GM23338 (cell line): Measurements from ENCODE around the gene ARHGEF9. TPM values are rescaled to one million over a fixed set of nuclear protein-coding genes. Genes with fewer than 3 reads are reported as not detected.

Source experiments
- ATAC-seq: fragments of 200-7000 bp; cut with Tn5 transposase; 3 replicates; pipeline ENCODE4 v1.9.1; 2020
- DNase-seq: peaks from one replicate; pipeline ENCODE4 v3.0.0-alpha.2; 2015; ENCODE audit warnings: low spot score
- H2AFZ ChIP-seq: fragments of 200-600 bp; sonication (generic); 2 replicates; pipeline ENCODE4 v1.8.0; 2016; ENCODE audit warnings: antibody characterized with exemption, mild to moderate bottlenecking, moderate library complexity
- H3F3A ChIP-seq: fragments of 200-600 bp; sonication (generic); replicated peaks from 2 replicates; pipeline ENCODE4 v1.8.0; 2017; ENCODE audit warnings: antibody characterized with exemption, mixed run types, low read depth
- H3K27ac ChIP-seq: fragments of 200-600 bp; sonication (generic); 2 replicates; pipeline ENCODE4 v1.6.1; 2016; ENCODE audit warnings: low read depth
- H3K27me3 ChIP-seq: fragments of 200-600 bp; sonication (generic); 2 replicates; pipeline ENCODE4 v1.8.0; 2016; ENCODE audit warnings: mild to moderate bottlenecking, mixed run types, moderate library complexity; ENCODE audit not compliant: insufficient read depth
- H3K36me3 ChIP-seq: fragments of 200-600 bp; sonication (generic); 2 replicates; pipeline ENCODE4 v1.8.0; 2016; ENCODE audit warnings: mild to moderate bottlenecking; ENCODE audit not compliant: insufficient read depth
- H3K4me1 ChIP-seq: fragments of 200-600 bp; sonication (generic); 2 replicates; pipeline ENCODE4 v1.8.0; 2016; ENCODE audit warnings: mild to moderate bottlenecking, moderate library complexity; ENCODE audit not compliant: insufficient read depth
- H3K4me2 ChIP-seq: fragments of 200-600 bp; sonication (generic); 2 replicates; pipeline ENCODE4 v1.7.1; 2017; ENCODE audit warnings: mixed run types
- H3K4me3 ChIP-seq: fragments of 200-600 bp; sonication (generic); 2 replicates; pipeline ENCODE4 v1.6.1; 2016; ENCODE audit warnings: mixed run types
- H3K79me2 ChIP-seq: fragments of 200-600 bp; sonication (generic); replicated peaks from 2 replicates; pipeline ENCODE4 v1.8.0; 2017; ENCODE audit warnings: mild to moderate bottlenecking; ENCODE audit not compliant: insufficient read depth
- H3K9me2 ChIP-seq: fragments of 200-600 bp; sonication (generic); 2 replicates; pipeline ENCODE4 v1.8.0; 2017; ENCODE audit not compliant: insufficient read depth
- H4K20me1 ChIP-seq: fragments of 200-600 bp; sonication (generic); replicated peaks from 2 replicates; pipeline ENCODE4 v1.8.0; 2017; ENCODE audit warnings: mild to moderate bottlenecking; ENCODE audit not compliant: insufficient read depth
- H3K27ac Mint-ChIP-seq: 2 replicates; pipeline ENCODE4 v1.8.0; 2020; ENCODE audit warnings: inconsistent platforms, mild to moderate bottlenecking, moderate library complexity, mixed read lengths
- H3K27me3 Mint-ChIP-seq: 3 replicates; pipeline ENCODE4 v1.8.0; 2022; ENCODE audit warnings: low read depth, mild to moderate bottlenecking, moderate library complexity, mixed read lengths, inconsistent platforms; ENCODE audit not compliant: insufficient read depth, poor library complexity
- H3K36me3 Mint-ChIP-seq: 3 replicates; pipeline ENCODE4 v1.8.0; 2021; ENCODE audit warnings: low read depth, mild to moderate bottlenecking, inconsistent platforms, moderate library complexity, mixed read lengths
- H3K4me1 Mint-ChIP-seq: 3 replicates; pipeline ENCODE4 v1.8.0; 2020; ENCODE audit warnings: mild to moderate bottlenecking, inconsistent platforms, mixed read lengths
- H3K4me3 Mint-ChIP-seq: 3 replicates; pipeline ENCODE4 v1.8.0; 2021; ENCODE audit warnings: moderate library complexity, mild to moderate bottlenecking, inconsistent platforms, mixed read lengths
- H3K9me3 Mint-ChIP-seq: 3 replicates; pipeline ENCODE4 v1.8.0; 2020; ENCODE audit warnings: moderate library complexity, mild to moderate bottlenecking, inconsistent platforms, mixed read lengths
- CREB1 ChIP-seq: fragments of 250-450 bp; sonication (Bioruptor Pico); IDR thresholded peaks from 2 replicates; pipeline ENCODE4 v1.5.0; 2020; ENCODE audit warnings: low read depth, mild to moderate bottlenecking, moderate library complexity
- JUNB ChIP-seq: IDR thresholded peaks from one replicate; pipeline ENCODE4 v1.6.1; 2016; ENCODE audit warnings: antibody characterized with exemption; ENCODE audit not compliant: unreplicated experiment
- POLR2AphosphoS5 ChIP-seq: IDR thresholded peaks from 2 replicates; pipeline ENCODE4 v1.6.1; 2016; ENCODE audit warnings: antibody characterized with exemption, low read depth
- STAT1 ChIP-seq: IDR thresholded peaks from one replicate; pipeline ENCODE4 v1.6.1; 2016; ENCODE audit warnings: antibody characterized with exemption; ENCODE audit not compliant: unreplicated experiment
- ZNF462 ChIP-seq: fragments of 250-450 bp; sonication (Bioruptor Pico); IDR thresholded peaks from 2 replicates; pipeline ENCODE4 v1.5.0; 2020; ENCODE audit warnings: mild to moderate bottlenecking, moderate library complexity
- polyA plus RNA-seq: library from polyadenylated mRNA; unstranded; fragments of >200 nt; fragmentation: Nextera tagmentation; extraction: Ambion mirVana; gene quantifications from 2 replicates; pipeline ENCODE4 v1.2.1, GENCODE V29; 2016
- total RNA-seq: library from RNA; depleted of rRNA; stranded (reverse); fragments of >200 nt; shearing (Covaris generic); gene quantifications from 2 replicates; pipeline ENCODE4 v1.2.3, GENCODE V29; 2014

The ARHGEF9 gene
- total and polyA plus RNA-seq, 2 experiments from 2014 or later, result 23.1 to 35.9 TPM

- H3K4me3 ChIP-seq, result peak overlapping the region; percentile 73
- peaks cover 7% of the 10 kb centered on the region for H3K27me3 Mint-ChIP-seq
- no peaks in the 10 kb centered on the region for H3K27me3 ChIP-seq
- H3K9me3 Mint-ChIP-seq, result no peaks in the 10 kb centered on the region; the same call in 2 of the 3 replicates
- H4K20me1 ChIP-seq, result no peaks in the 10 kb centered on the region; the same call in 1 of the 2 replicates
- peaks cover 29% of the 10 kb centered on the region for H3K4me1 ChIP-seq
- TF ChIP-seq JUNB (no peak), ZNF462 (CRISPR knock-in tag) (0 out of 2 replicates have a peak, but pooled peaks have one; percentile 26), CREB1 (CRISPR knock-in tag) (peak; percentile 64), STAT1 (no peak), POLR2AphosphoS5 (peak; percentile 48)
- peak overlapping the region; percentile 93 for H3K4me3 Mint-ChIP-seq
- H3K9me2 ChIP-seq, result no peaks in the 10 kb centered on the region
- H3K79me2 ChIP-seq, result peaks cover 42% of the 10 kb centered on the region
- H3F3A ChIP-seq, result no peaks in the 10 kb centered on the region
- H3K4me1 Mint-ChIP-seq, result peaks cover 46% of the 10 kb centered on the region
- 0 out of 3 replicates have a peak, but pooled peaks cover 2% of the 10 kb centered on the region for H3K36me3 Mint-ChIP-seq
- peak overlapping the region; percentile 86 for H3K27ac ChIP-seq
- H3K4me2 ChIP-seq, result peak overlapping the region; percentile 88
- no peaks in the 10 kb centered on the region for H3K36me3 ChIP-seq
- H2AFZ ChIP-seq, result no peak overlapping the region
- DNase-seq (peak; percentile 91), ATAC-seq (peak; percentile 96)
- H3K27ac Mint-ChIP-seq, result peak overlapping the region; percentile 97
These were observed 30.0 kb downstream of the ARHGEF9 start for GRCh38 chrX:63754860-63755579.
